Endothelial cell of umbilical vein (primary cell): Measurements from ENCODE around the gene CLDN34. TPM values are rescaled to one million over a fixed set of nuclear protein-coding genes. Genes with fewer than 3 reads are reported as not detected.

Experiments
- BruUV-seq: library from RNA; stranded (reverse); fragments of 400-500 nt; replicated peaks from 2 replicates; lab custom pipeline; 2021; lab: Mats Ljungman, UMichigan
- CTCF ChIA-PET: fragments of 300-600, 350-600 bp; sonication (Branson Sonifier 250); formaldehyde crosslinking; loops from one replicate; lab custom pipeline; 2021; ENCODE audit warnings: antibody characterized with exemption, inconsistent platforms; lab: Charles Lee
- POLR2A ChIA-PET: fragments of 300-600, 350-600 bp; sonication (Branson Sonifier 250); formaldehyde crosslinking; loops from one replicate; lab custom pipeline; 2021; ENCODE audit warnings: antibody characterized with exemption, inconsistent platforms; lab: Charles Lee
- DNase-seq: peaks from one replicate; pipeline ENCODE4 v3.0.0-alpha.2; 2011; ENCODE audit warnings: low read depth, low spot score
- FAIRE-seq: peaks from 2 replicates; lab custom pipeline; 2011; peaks lifted over from hg19 to GRCh38; lab: Jason Lieb, UNC
- H2AFZ ChIP-seq: 2 replicates; pipeline ENCODE4 v1.6.0; 2012; ENCODE audit warnings: low read depth, low read length, control low read depth, inconsistent platforms
- H3K27ac ChIP-seq: 2 replicates; pipeline ENCODE4 v1.5.1; 2011; ENCODE audit warnings: low read depth, mild to moderate bottlenecking, control low read depth, low read length, moderate library complexity; ENCODE audit not compliant: insufficient read depth
- H3K27me3 ChIP-seq, 2 experiments: 2 replicates each; pipeline versions ENCODE4 v1.6.0 to v1.6.1; 2011; ENCODE audit warnings: low read length in 2 of 2, mixed read lengths in 1 of 2; ENCODE audit not compliant: control insufficient read depth in 2 of 2, insufficient read depth in 2 of 2
- H3K36me3 ChIP-seq, 2 experiments: 2 replicates in 1 of 2; 3 replicates in 1 of 2; pipeline ENCODE4 v1.5.1; 2011; ENCODE audit warnings: low read length in 2 of 2, mild to moderate bottlenecking in 1 of 2, moderate library complexity in 1 of 2; ENCODE audit not compliant: control insufficient read depth in 2 of 2, insufficient read depth in 2 of 2; ENCODE audit errors: extremely low read depth in 1 of 2
- H3K4me1 ChIP-seq: 3 replicates; pipeline ENCODE4 v1.5.1; 2011; ENCODE audit warnings: mild to moderate bottlenecking, low read length; ENCODE audit not compliant: control insufficient read depth, insufficient read depth; ENCODE audit errors: extremely low read depth
- H3K4me2 ChIP-seq: 2 replicates; pipeline ENCODE4 v1.6.1; 2011; ENCODE audit warnings: low read length, control low read depth, mixed read lengths; ENCODE audit not compliant: insufficient read depth
- H3K4me3 ChIP-seq, 3 experiments: fragments of 200-600 bp in 1 of 3; sonication (generic), shearing (Covaris generic) in 1 of 3; replicated peaks in 1 of 3; 2 replicates each; pipeline ENCODE4 v1.5.1; 2011 to 2016; ENCODE audit warnings: control low read depth in 3 of 3, low read length in 3 of 3, mild to moderate bottlenecking in 2 of 3, inconsistent platforms in 1 of 3, low read depth in 1 of 3, moderate library complexity in 1 of 3; ENCODE audit not compliant: insufficient read depth in 1 of 3
- H3K79me2 ChIP-seq: 2 replicates; pipeline ENCODE4 v1.6.0; 2012; ENCODE audit warnings: low read length, inconsistent platforms; ENCODE audit not compliant: control insufficient read depth, insufficient read depth
- H3K9ac ChIP-seq: replicated peaks from 2 replicates; pipeline ENCODE3; 2011; ENCODE audit warnings: low read length, control low read depth; ENCODE audit not compliant: insufficient read depth; ENCODE audit errors: extremely low read depth
- H3K9me1 ChIP-seq: replicated peaks from 3 replicates; pipeline ENCODE4 v1.6.0; 2011; ENCODE audit warnings: mild to moderate bottlenecking, low read length; ENCODE audit not compliant: control insufficient read depth, insufficient read depth; ENCODE audit errors: extremely low read depth
- H3K9me3 ChIP-seq: replicated peaks from 2 replicates; pipeline ENCODE4 v1.5.1; 2012; ENCODE audit warnings: low read length, inconsistent platforms; ENCODE audit not compliant: control insufficient read depth, insufficient read depth
- H4K20me1 ChIP-seq: replicated peaks from 2 replicates; pipeline ENCODE3; 2011; ENCODE audit warnings: mild to moderate bottlenecking, low read length; ENCODE audit not compliant: control insufficient read depth, insufficient read depth; ENCODE audit errors: extremely low read depth
- EZH2 ChIP-seq: IDR thresholded peaks from 2 replicates; pipeline ENCODE4 v1.6.1; 2012; ENCODE audit warnings: borderline replicate concordance, low read depth, mild to moderate bottlenecking, moderate library complexity, low read length, inconsistent platforms; ENCODE audit not compliant: severe bottlenecking
- FOS ChIP-seq: IDR thresholded peaks from 2 replicates; pipeline ENCODE4 v1.6.1; 2011; ENCODE audit warnings: mild to moderate bottlenecking, low read length, moderate library complexity, borderline replicate concordance; ENCODE audit not compliant: insufficient read depth
- GATA2 ChIP-seq: IDR thresholded peaks from 2 replicates; pipeline ENCODE4 v1.7.0; 2011; ENCODE audit warnings: low read depth, mild to moderate bottlenecking, moderate library complexity, mixed read lengths, low read length; ENCODE audit not compliant: insufficient read length, insufficient read depth
- JUN ChIP-seq: IDR thresholded peaks from 2 replicates; pipeline ENCODE4 v1.6.1; 2011; ENCODE audit warnings: borderline replicate concordance, low read depth; ENCODE audit not compliant: insufficient read length, insufficient read depth
- MAX ChIP-seq: IDR thresholded peaks from 2 replicates; pipeline ENCODE4 v1.6.1; 2011; ENCODE audit not compliant: insufficient read depth, insufficient read length
- MYC ChIP-seq: IDR thresholded peaks from one replicate; pipeline ENCODE4 v1.6.1; 2011; ENCODE audit warnings: mild to moderate bottlenecking, low read depth, low read length
- POLR2A ChIP-seq: IDR thresholded peaks from 2 replicates; pipeline ENCODE4 v1.6.1; 2012; ENCODE audit warnings: low read depth, mild to moderate bottlenecking, control low read depth, low read length
- POLR2AphosphoS5 ChIP-seq: IDR thresholded peaks from 2 replicates; pipeline ENCODE4 v1.6.1; 2012; ENCODE audit warnings: low read depth, mild to moderate bottlenecking, control low read depth, low read length, moderate library complexity; ENCODE audit not compliant: insufficient read depth
- dilution Hi-C: fragments of 300-500 bp; cut with MboI; formaldehyde crosslinking; loops from one replicate; pipeline ENCODE4 v1.15.0; 2019; ENCODE audit warnings: low sequenced_read_pairs; ENCODE audit not compliant: extremely low pct_ligation_motif_present
- intact Hi-C: fragments of 100-400 bp; cut with micrococcal nuclease; formaldehyde crosslinking; loops from one replicate; pipeline ENCODE4 v1.10.0; 2022
- polyA plus RNA-seq, 4 experiments: library from polyadenylated mRNA; depleted of rRNA in 3 of 4; stranded (reverse) in 3 of 4; unstranded in 1 of 4; fragments of >200 nt; gene quantifications; 2 replicates each; pipeline versions ENCODE4 v1.2.1 to v1.2.3, GENCODE V29; 2011 to 2012; ENCODE audit warnings: missing spikeins in 1 of 4
- total RNA-seq: library from RNA; stranded (reverse); gene quantifications from 2 replicates; pipeline ENCODE4 v1.2.3, GENCODE V29; 2021
- TF ChIP-seq, protein P1 (sequence below), 2 donors: IDR thresholded peaks; 1 replicate in 1 of 2; 2 replicates in 1 of 2; pipeline ENCODE4 v1.5.1; 2011; ENCODE audit warnings: low read length in 2 of 2, mild to moderate bottlenecking in 2 of 2, moderate library complexity in 2 of 2, control low read depth in 1 of 2, inconsistent platforms in 1 of 2, low read depth in 1 of 2; ENCODE audit not compliant: insufficient read depth in 1 of 2; ENCODE audit errors: extremely low read depth in 1 of 2

The CLDN34 gene
- total and polyA plus RNA-seq, 2 donors (not counting 3 experiments of a cell fraction or from before 2014, with no cell fraction given), result 0.08 to 0.46 TPM

DNA sequence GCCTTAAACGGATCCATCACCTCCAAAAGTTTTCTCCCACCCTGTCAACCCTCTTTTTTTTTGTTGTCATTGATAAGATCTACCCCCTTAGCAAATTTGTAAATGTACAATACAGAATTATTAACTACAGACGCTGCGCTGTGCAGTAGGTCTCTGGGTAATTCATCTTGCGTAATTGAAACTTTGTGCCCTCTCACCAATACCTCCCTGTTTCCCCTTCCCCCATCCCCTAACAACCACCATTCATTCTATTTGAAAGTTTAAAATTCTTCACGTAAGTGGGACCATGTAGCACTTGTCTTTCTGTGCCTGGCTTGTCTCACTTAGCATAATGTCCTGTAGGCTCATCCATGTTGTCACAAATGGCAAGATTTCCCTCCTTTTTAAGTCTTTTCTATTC lies 45.8 kb upstream of the CLDN34 start:
- ChIA-PET POLR2A (no interaction called here), CTCF (no interaction called here)
- Histone ChIP-seq H3K9me3 (no peaks in the 10 kb centered on the region), H3K9me1 (no peaks in the 10 kb centered on the region), H3K27me3 (no peaks in the 10 kb centered on the region), H3K9ac (no peak overlapping the region), H3K4me2 (no peak overlapping the region), H2AFZ (no peak overlapping the region), H3K4me3 (no peak overlapping the region), H3K4me1 (peaks cover 17% of the 10 kb centered on the region), H3K79me2 (no peaks in the 10 kb centered on the region), H3K36me3 (no peaks in the 10 kb centered on the region), H3K27ac (no peak overlapping the region), H4K20me1 (no peaks in the 10 kb centered on the region)
- BruUV-seq, result no TSS peak
- dilution Hi-C loops, result no loop called here
- TF ChIP-seq GATA2 (no peak), MAX (no peak), POLR2A (no peak), FOS (no peak), JUN (no peak), MYC (no peak), POLR2AphosphoS5 (no peak), EZH2 (no peak)
- TF ChIP-seq, protein P1, sequence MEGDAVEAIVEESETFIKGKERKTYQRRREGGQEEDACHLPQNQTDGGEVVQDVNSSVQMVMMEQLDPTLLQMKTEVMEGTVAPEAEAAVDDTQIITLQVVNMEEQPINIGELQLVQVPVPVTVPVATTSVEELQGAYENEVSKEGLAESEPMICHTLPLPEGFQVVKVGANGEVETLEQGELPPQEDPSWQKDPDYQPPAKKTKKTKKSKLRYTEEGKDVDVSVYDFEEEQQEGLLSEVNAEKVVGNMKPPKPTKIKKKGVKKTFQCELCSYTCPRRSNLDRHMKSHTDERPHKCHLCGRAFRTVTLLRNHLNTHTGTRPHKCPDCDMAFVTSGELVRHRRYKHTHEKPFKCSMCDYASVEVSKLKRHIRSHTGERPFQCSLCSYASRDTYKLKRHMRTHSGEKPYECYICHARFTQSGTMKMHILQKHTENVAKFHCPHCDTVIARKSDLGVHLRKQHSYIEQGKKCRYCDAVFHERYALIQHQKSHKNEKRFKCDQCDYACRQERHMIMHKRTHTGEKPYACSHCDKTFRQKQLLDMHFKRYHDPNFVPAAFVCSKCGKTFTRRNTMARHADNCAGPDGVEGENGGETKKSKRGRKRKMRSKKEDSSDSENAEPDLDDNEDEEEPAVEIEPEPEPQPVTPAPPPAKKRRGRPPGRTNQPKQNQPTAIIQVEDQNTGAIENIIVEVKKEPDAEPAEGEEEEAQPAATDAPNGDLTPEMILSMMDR (IDR thresholded peaks at IDR 0.05; ENCODE audit: extremely low read depth in 1 of 2, insufficient read depth in 1 of 2, low read depth in 1 of 2, low read length in 2 of 2), result no peak
- intact Hi-C loops, result no loop called here
- DNase-seq (no peak), FAIRE-seq (no peak)
